HG03575 (cell line): ENCODE results near the gene DCHS2.

ENCODE experiments used
- ATAC-seq: cut with Tn5 transposase; IDR thresholded peaks from one replicate; pipeline ENCODE4 v1.9.1; 2021; ENCODE audit not compliant: unreplicated experiment, insufficient number of reproducible peaks, low FRiP score; ENCODE audit errors: extremely low read depth

The DCHS2 gene

DNA sequence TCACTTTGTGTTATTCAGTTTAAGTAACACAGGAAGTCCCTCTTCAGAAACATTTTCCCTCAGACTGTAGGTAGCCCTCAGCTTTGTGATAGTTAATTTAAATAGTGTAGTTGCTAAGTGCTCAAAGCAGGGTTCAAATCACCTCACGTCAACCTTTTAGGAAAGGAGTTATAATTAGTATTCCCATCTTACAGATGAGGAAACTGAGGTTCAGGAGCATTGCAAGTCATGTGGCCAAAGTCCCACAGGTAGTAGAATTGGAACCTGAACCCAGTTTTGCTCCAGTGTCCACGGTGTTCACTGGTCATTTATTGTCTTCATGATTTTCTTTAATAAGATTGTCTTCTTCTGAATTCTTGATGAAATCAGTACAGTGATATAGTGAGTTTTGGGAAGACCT, 4.3 kb upstream of the DCHS2 start:
- no peak for ATAC-seq

DNA sequence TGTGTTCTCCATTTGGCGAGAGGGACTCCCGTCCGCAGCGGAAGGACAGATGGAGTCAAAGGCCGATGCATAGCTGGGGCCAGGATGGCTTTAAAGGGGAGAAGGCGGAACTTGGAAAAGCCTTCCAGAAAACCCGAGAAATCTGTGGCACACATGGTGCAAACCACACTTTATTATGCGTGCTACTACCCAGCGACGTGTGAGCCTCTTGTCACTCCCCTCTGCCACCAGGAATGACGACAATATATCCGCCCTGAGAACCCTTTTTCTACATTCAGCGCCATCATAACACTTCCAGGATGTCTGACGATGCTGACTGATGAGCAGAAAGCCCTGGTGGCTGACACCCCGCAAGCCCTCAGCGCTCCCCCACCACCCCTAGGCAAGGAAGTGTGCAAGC, 689 bp upstream of the DCHS2 start:
- no peak for ATAC-seq

DNA sequence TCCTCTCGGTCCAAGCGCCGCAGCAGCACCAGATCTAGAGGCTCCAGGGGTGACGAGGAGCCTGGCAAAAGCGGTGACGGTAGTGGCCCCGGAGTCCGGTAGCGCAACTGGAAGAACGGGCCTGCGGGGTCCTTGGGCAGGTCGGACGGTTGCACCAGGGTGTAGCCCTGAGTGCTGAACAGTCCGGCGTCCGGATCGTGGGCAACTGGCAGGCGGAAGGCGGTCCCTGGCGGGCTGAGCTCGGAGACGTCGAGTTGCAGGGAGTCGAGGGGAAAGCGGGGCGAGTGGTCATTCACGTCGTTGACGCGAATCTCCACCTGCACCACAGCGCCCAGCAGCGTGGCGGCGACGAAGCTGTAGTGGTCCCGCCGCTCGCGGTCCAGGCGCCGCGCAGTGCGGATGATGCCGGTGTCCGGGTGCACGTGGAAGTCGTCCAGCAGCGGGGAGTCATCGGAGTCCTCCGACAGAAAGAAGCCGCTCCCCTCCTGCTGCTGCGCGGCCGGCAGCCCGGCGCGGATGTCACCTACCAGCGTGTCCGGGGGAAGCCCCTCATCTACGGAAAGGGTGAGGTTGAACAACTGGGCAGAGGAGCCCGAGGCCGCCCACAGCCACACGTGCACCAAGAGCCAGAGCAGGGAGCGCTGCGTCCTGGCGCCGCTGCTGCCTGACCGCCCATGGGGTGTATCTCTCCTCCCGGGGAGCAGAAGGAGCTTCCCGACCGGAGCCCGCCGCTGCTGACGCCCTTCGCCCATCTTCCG, 837 bp downstream of the DCHS2 start:
- ATAC-seq, result no peak

DNA sequence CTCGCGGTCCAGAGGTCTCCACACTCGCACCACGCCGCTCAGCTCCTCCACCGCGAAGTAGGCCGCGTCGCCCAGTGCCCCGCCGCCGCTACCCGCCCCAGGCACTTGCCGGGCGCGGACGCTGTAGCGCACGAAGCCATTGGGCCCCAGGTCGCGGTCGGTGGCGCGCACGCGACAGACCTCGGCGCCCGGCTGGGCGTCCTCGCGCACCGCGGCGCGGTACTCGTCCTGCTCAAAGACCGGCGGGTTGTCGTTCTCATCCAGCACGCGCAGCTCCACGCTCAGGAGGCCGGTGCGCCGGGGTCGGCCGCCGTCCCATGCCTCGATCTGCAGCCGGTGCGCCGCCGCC, 1.4 kb downstream of the DCHS2 start:
- no peak for ATAC-seq

DNA sequence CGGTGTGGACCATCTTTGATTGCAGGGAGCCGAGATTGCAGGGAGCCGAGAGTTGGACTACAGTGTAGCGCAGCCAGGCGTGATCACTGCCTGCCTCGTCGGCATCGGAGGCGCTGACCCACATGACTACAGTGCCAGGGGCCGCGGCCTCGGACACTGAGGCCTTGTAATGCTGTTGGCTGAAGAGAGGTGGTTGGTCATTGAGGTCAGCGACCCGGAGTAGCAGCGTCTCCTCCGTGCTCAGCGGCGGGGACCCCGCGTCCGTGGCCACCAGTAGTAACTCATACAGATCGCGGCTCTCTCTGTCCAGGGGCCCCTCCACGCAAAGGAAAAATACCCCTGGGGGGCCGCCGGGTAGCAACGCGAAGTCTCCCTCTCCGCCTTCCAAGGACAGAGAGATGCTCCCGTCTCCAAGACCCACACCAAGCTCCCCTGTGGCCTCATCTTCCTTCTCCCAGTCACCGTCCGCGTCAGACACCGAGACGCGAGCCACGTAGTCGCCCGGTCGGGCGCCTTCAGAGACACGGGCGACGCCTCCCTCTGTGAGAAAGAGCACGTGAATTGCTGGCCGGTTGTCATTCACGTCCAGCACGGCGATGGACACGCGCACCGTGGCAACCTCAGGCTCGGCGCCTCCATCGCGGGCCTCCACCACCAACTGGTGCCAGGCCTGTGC, 1.9 kb downstream of the DCHS2 start:
- no peak for ATAC-seq

DNA sequence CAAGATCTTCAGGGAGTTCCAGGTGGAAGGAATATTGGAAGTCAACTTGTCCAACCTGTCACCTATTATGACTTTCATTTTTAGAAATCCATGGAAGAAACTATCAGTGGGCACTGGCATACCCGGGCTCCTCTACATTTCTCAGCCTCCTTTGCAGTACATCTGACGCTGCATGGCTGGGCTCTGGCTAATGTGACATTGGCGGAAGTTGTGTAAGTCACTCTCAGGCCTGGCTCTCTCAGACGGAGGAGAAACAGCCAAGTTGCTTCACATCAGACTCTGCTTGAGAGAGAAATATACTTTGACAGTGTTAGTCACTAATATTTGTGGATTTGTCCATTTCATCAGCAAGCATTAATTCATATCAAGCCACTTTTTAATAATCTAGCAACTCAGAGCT, 4.5 kb downstream of the DCHS2 start:
- ATAC-seq, result no peak

DNA sequence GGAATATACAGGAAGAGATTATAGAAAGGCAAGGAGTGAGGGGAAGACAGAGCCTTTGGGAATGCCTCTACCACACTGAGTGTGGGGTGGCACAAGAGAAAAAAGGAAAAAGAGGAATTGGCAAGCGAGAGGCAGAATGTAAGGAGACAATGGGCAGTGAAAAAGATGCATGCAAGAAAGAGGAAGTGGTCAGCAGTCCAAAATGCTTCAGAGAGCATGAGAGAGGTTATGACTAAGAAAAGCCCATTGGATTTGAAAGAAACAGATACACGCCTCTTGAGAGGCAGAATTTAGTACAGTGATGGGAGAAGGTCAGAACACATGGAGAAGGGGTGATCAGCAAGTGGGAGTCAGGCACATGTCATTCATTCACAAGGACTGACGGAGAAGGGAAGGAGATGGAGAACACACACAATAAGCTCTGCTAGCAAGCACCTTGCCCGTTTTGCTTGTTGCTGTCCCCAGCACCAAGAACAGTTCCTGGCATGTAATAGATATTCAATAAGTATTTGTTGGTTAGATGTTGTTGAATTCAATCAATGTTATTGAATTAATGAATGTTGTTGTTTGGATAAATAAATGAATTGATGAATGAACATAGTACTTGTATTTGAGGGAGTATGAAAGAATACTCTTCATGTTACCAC, 6.3 kb downstream of the DCHS2 start:
- ATAC-seq, result peak; percentile 93

DNA sequence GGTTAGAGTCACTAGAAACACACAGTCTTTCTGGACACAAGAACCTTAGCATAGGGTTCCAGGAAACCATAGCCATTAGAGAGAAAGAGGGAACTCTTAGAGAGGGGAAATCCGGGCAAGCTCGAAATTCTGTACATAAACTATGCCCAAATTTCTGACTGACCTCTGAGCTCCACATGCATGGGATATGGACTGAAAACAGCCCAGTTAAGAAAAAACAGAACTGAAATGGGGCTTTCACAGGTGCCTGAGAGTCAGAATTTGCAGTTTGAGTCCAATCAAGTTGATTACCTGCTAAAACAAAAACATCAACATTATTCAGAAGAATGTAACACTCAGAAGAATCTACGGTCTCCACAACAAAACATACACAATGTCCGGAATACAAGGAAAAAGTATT, 13.1 kb downstream of the DCHS2 start:
- ATAC-seq, result no peak

DNA sequence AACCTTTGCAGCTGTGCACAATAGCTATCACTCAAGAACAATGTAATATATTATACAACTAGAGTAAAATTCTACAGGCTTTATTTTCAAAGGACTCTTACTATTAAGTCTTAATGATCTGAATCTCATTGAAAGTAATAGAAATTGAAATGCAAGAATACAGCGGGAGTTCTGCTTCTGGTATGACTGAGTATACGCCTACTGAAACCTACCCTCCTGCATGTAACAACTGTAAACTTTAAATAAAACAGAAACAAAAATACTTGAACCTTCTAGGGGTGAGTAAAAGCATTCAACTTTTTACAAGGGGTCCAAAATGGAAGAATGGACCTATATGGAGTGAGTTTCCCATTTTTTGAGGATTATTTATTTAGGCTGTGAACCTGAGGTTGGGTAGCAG, 13.5 kb downstream of the DCHS2 start:
- ATAC-seq, result peak; percentile 81

DNA sequence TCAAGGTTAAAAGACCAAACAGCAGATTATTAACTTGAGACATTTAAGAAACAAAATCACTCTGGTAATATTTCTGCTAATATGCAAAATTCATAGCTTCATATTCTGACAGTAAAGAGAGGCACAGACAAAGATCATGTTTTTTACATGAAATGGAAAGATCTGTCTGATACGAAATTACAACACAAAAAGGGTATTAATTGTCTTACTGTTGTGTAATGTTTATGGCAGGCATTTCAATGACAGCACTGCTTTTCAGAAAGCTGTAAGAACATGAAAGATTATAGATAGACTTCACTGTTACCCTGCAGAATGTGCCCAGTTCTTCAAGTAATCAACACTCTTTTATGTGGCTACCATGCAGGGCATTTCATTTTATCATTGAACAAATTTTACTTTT, 15.4 kb downstream of the DCHS2 start:
- ATAC-seq, result no peak

DNA sequence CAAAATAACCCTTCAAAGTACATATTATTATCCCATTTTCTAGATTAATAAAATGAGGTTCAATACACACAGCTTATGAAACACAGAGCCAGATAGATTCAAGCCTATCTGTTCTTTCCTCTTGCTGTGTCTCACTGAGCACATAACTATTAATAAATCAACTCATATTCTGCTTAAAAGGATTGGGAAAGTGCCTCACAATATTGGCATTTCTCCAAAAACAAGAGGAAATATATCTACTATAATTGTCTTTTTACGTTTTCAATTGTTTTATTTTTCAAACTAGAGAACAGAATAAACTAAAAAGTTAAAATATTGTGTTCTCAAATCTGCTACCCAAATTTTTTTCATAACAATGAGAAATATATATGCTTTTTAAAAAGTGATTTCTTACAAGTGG, 15.8 kb downstream of the DCHS2 start:
- no peak for ATAC-seq

DNA sequence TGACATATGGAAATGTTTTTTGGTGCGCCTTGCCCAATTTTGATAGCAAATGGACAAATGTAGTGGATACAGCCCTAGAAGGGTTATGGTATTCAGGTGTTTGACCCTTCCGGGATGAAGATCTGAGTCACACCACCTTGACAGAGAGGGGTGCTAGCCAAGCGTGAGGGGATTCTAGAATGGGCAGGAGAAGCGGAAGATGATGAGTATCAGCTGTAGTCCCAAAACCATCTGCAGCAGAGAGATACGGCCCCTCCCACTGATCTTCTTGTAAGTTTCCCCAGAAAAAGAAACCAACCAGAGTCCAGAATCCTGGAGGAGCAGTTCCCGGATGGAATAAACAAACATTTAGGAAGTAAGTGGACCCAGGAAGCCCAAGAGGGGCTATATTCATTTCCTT, 18.1 kb downstream of the DCHS2 start:
- no peak for ATAC-seq

DNA sequence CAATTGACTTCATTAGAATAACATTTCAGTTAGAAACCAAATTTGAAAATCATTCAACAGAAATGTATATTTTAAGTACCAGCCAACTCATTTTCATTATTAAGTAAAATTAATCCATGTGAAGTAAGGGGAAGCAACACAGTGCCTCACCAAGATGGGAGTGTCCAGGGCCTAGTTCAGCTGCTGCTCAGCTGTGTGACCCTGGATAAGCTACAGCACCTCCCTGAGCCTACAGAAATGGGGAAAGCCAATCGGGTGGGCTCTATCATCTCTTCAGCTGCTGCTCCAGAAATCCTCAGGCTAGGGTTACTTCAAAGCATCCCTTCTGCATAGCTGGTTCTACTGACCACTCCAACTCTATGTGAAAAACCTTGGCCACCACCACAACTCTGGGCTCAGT, 18.7 kb downstream of the DCHS2 start:
- no peak for ATAC-seq

DNA sequence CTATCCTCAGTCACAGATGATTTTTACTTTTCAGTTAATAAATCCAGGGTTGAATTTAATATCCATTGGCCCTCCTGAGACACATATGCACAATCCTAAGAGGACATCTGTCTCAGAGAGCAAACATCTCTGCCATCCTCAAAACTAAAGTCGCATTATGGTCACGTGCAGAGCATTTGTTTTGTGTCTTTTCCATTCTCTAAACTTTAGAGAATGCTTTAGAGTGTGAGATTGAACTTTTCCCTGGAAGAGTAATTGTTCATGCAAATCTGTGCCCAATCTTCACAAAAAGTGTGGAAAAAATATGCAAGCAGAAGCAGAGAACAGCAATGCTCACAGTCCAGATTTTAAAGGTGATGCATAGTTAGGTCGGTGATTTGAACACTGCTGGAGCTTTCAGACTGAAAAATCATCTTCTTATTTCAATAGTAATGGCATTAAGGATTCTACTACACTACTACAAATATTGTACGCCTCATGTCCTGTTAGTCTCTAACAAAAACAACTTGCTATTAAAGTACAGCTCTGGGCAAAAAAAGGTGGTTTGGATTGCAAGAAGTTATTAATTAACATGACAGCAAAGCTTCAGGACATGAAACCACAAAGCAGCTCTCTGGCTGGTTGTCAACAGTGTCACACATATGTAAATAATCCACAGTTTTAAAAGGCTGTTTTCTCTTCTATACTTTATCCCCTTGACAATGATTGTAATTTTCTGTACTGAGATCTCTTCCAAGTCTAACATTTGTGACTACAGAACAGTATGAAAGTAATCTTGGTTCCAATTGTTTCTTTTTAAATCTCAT, 19.9 kb downstream of the DCHS2 start:
- peak; percentile 62 for ATAC-seq

DNA sequence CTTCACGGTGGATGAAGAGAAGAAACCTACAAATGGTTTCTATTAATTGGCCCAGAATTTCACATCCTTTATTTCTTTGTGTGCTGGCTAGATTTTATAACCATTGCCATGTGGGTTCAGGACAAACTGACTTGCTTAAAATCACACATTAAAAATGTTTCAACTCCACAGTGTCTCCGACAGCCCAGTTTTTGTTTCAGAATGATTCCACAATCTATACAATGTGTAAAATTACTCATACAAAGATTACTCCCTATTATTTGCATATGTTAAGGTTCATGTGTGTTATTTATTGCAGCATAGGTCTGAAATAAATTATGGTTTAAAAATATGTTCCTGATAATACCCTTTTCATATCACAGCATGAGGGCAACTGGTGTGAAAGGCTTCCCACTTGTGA, 20.6 kb downstream of the DCHS2 start:
- peak; percentile 87 for ATAC-seq

DNA sequence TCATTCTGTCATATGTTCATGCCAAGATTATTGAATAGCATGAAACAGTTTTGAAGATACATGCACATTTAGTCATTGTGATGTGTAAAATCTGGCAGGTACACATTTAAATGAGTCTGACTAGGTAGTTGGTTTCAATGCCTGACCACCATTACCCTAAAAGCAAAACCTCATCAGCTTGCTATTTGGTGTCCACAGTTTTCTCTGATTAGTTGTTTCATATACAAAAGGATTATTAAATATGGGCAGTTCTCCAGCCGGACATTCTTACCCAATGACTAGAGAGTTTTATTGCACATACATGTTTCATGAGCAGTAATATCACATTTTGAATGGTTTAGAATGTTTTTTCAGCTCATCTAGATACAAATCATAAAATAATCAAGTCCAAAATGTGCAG, 23.7 kb downstream of the DCHS2 start:
- ATAC-seq, result no peak

DNA sequence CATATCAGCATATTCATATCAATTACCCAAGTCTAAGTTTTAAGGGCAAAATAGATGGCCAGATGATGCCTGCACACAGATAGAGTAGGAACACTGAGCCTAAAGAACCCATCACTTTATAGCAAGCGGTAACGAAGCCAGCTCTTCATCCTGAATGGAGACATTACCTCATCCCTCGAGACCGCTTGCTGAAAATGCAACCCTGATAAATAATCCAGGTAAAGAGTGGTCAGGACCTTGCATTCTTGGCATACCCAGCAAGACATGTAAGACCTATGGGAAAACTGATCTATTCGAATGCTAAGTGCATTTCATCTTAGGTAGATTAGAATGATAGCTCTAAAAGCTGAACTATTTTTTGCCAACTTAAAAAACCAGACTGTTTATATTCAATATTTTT, 25.3 kb downstream of the DCHS2 start:
- ATAC-seq, result no peak

DNA sequence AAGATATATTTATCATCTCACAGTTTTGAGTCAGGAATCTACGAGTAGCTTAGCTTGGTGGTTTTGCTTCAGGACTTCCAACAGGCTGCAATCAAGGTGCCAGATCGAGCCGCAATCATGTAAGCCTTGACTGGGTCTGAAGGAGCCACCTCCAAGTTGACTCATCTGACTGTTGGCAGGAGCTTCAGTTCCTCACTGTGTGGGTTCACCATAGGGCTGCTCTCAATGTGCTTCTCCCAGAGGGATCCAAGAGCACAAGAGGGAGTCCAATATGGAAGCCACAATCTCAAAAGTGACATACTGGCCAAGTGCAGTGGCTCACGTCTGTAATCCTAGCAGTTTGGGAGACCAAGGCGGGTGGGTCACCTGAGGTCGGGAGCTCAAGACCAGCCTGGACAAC, 26.5 kb downstream of the DCHS2 start:
- no peak for ATAC-seq

DNA sequence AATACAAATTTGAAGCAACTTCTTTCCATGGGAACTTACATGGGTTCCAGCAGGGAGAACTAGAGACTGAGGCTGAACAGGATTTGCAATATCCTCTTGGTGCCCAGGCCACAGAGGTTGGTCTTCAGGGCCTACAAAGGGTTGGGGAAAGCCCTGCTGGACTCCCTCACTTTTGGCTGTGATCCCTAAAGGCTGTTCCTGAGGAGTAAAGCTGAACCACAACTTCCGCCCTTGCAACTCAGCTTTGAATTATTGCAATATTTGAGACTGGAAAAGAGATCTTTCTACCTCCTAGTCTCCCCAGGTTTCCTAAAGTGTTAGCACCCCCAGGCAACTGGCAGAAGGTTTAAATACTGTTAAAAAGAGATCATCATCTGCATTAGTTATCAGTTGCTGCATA, 26.9 kb downstream of the DCHS2 start:
- ATAC-seq, result no peak
